Astrocyte of the spinal cord (primary cell): ENCODE data around the gene MEGF11.

ENCODE experiments used
- DNase-seq: peaks from one replicate; pipeline ENCODE4 v3.0.0; 2011; ENCODE audit warnings: low read depth, low spot score
- H3K4me3 ChIP-seq: 2 replicates; pipeline ENCODE4 v1.5.1; 2011; ENCODE audit warnings: low read depth, mild to moderate bottlenecking, low read length, moderate library complexity
- CTCF ChIP-seq: IDR thresholded peaks from 2 replicates; pipeline ENCODE4 v1.5.1; 2012; ENCODE audit warnings: low read depth, mild to moderate bottlenecking, low read length, inconsistent platforms
- in situ Hi-C: cut with HindIII; loops from 2 replicates; pipeline ENCODE4 v1.10.0; 2017; ENCODE audit warnings: low sequenced_read_pairs

The MEGF11 gene

GRCh38 chr15:66240240-66240794 lies 13.2 kb downstream of the MEGF11 start:
- DNase-seq: no peak
- no peak for TF ChIP-seq CTCF
- H3K4me3 ChIP-seq: no peak overlapping the region
- in situ Hi-C loops: no loop called here

DNA sequence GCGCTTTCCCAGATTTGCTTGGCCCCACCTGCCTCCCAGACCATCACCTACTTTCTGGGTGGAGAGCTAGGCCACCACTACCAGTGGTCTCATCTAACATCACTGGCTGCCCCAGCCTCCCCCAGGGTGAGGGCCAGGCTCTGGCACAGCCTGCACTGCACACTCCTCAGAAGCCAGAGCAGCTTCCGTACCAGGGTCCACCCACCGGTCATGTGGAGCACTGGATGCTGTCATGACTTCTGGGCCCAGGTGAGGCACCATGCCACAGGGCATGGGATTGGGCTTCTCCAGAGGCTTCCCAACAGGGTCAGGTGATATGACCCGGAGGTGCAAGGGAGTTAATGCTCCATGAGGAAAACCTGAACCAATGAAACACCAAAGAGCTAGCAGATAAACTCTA lies 14.0 kb downstream of the MEGF11 start:
- H3K4me3 ChIP-seq: no peak overlapping the region
- no peak for DNase-seq
- in situ Hi-C loops: no loop called here
- no peak for TF ChIP-seq CTCF

GRCh38 chr15:66238318-66238717 lies 15.2 kb downstream of the MEGF11 start:
- no peak for TF ChIP-seq CTCF
- DNase-seq: no peak
- in situ Hi-C loops: no loop called here
- no peak overlapping the region for H3K4me3 ChIP-seq

DNA sequence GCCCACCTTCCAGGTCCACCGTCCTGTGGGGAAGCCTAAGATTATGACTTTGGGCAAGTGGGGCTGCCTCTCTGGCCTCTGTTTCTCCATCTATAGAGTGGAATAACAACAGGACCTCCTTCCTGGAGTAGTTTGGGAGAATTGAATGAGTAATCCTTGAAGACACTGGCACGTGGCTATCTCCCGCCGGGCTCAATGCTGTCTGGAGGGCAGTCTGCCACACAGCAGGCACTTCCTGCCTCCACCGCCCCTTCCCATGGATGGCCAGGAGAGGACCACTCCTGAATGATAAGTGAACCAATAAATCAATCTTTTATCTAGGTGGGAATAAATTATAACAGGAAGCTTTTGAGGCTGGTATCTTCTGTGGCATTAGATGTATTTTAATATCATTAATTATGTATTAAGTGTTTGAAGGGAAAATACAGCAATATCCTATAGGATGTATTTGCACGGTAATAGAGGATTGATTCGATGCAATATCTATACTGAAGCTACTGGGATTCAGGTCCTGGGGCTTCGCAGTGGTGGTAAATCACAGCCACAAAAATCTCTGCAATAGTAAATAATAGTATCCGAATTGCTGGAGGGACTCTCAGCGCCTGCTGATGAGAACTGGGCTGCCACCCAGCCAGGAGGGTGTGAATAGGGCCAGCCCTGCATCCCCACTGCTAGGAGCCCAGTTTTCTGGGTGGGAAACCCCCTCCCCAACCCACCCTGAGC lies 15.9 kb downstream of the MEGF11 start:
- in situ Hi-C loops: no loop called here
- no peak overlapping the region for H3K4me3 ChIP-seq
- no peak for TF ChIP-seq CTCF
- DNase-seq: no peak

DNA sequence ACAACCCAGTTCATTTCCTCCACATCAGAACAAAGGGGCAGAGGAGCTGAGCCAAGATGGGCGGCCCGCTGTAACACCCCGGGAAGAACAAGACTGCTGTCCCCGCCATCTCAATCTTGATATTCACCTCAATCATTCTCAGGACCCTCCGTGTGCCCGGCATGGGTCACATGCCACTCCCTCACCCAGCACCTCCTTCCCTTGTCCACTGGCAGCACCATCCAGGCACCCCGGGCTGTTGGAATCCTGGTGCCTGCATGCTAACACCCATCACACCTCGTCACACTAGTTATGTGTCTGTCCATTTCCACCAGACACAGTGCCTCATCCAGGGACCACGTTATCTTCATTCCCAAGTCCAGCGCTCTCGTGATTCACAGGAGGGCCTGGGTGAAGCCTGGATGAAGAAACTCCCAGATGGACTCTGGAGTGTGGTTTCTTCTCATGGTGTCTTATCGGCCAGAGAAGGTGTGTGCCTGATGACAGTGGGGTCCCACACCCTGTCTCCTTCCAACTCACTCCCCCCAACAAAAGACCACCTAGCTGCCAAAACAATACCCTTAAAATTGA lies 16.7 kb downstream of the MEGF11 start:
- TF ChIP-seq CTCF: no peak
- no peak overlapping the region for H3K4me3 ChIP-seq
- in situ Hi-C loops: no loop called here
- no peak for DNase-seq

DNA sequence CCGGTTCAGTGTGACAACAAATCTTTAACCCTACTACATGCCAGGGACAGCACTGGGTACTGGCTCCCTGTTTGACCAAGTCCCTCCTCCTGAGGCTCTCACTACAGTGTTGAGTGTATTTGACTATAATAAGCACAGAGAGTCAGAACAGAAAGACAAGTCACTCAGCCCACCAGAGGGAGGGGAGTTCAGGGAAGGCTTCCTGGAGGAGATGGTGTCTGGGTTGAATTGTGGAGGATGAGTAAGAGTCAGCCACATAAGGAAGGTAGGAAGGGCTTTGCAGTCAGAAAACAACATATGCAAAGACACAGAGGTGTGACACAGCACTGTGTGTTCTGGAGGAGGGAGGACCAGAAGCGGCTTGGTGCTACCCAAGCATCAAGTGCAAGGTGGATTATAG lies 17.7 kb downstream of the MEGF11 start:
- no peak for DNase-seq
- TF ChIP-seq CTCF: no peak
- H3K4me3 ChIP-seq: no peak overlapping the region
- in situ Hi-C loops: no loop called here
